SJCRH30 (cell line): Measurements from ENCODE around the gene CSRP1. TPM values are rescaled to one million over a fixed set of nuclear protein-coding genes. Genes with fewer than 3 reads are reported as not detected.
"Not testable (repeated sequence)": the region's sequence is repeated elsewhere in the genome, so short reads cannot be mapped to it uniquely, and the experiment has no call there.

ENCODE experiments used
- DNase-seq, 2 experiments: peaks; one replicate each; pipeline ENCODE4 v3.0.0-alpha.2; 2015 to 2020
- H3K27ac ChIP-seq: fragments of 250-450 bp; sonication (Bioruptor Pico); 2 replicates; pipeline ENCODE4 v1.5.1; 2020; ENCODE audit warnings: mild to moderate bottlenecking, moderate library complexity
- H3K27me3 ChIP-seq: fragments of 250-450 bp; sonication (Bioruptor Pico); 2 replicates; pipeline ENCODE4 v1.5.1; 2020; ENCODE audit warnings: mild to moderate bottlenecking, moderate library complexity
- H3K36me3 ChIP-seq: fragments of 250-450 bp; sonication (Bioruptor Pico); 2 replicates; pipeline ENCODE4 v1.5.1; 2020; ENCODE audit warnings: mild to moderate bottlenecking, moderate library complexity
- H3K4me1 ChIP-seq: fragments of 250-450 bp; sonication (Bioruptor Pico); 2 replicates; pipeline ENCODE4 v1.5.1; 2020; ENCODE audit warnings: mild to moderate bottlenecking, moderate library complexity
- H3K4me3 ChIP-seq: fragments of 250-450 bp; sonication (Bioruptor Pico); 2 replicates; pipeline ENCODE4 v1.5.1; 2020; ENCODE audit warnings: mild to moderate bottlenecking, moderate library complexity
- H3K9me3 ChIP-seq: fragments of 250-450 bp; sonication (Bioruptor Pico); replicated peaks from 2 replicates; pipeline ENCODE4 v1.5.1; 2020; ENCODE audit warnings: mild to moderate bottlenecking, moderate library complexity
- total RNA-seq: library from RNA; depleted of rRNA; stranded (reverse); fragments of >200 nt; shearing (Covaris generic); gene quantifications from 2 replicates; pipeline ENCODE4 v1.2.3, GENCODE V29; 2014

Gene CSRP1
- total RNA-seq, 1 experiment from 2014 or later = 84.6 TPM

DNA sequence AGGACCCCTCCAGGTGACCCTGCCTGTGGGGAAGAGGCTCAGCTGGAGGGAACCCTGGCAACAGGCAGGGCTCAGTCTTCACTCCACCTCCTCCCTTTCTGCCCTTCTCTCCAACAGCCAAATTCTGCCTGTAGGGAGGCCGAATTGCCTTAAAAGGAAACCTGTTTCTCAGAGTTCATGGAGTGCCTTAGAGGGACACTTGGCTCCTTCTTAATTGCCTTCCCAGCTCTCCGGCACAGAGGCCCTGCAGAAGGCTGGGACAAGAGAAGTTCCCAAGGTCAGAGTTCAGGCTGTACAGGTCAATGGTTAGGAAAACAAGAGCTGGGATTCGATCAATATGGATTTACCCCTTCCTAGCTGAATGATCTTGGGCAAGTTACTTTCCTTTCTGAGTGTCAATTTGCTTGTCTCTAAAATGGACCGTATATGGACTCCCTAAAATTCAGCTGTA is 6.2 kb downstream of the CSRP1 start:
- Histone ChIP-seq H3K4me3 (no peak overlapping the region), H3K9me3 (no peaks in the 10 kb centered on the region), H3K36me3 (no peaks in the 10 kb centered on the region), H3K27ac (no peak overlapping the region), H3K4me1 (peaks cover 55% of the 10 kb centered on the region), H3K27me3 (no peaks in the 10 kb centered on the region)
- DNase-seq = no peak

DNA sequence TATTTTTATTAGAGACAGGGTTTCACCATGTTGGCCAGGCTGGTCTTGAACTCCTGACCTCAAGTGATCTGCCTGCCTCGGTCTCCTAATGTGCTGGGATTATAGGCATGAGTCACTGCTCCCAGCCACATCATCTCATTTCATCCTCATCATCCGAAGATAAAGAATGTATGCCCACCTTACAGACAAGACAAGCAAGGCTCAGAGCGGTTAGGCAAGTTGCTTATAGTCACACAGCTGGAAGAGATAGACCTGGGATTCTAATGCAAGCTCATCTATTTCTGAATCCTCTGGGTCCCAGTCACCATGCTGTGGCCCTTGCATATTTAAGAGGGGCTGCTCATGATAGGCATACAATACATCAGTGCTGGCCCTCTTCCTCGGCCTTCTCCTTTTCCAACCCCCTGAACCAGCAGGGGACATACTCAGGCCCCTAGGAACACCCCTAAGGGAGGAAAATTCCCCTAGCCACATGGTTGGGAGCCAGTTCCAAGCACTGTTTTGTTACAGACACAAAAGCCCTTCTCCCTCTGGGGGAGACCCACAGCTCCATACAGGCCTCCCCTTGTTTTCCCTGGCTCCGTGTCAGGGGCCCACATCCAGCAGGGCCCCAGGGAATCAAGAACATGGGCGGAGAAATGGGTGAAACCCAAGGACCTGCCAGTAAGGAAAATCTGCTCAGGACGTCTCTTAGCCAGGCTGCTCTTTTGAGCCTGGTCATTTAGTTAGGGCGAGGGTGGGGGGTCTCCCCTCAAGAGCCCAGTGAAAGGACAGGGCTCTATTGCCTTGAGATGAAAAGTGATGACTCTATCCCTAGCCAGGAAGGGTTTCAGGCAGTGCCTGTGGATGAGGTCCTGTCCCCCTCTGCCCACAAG is 6.9 kb downstream of the CSRP1 start:
- H3K4me3 ChIP-seq = no peak overlapping the region
- H3K4me1 ChIP-seq = peaks cover 50% of the 10 kb centered on the region

DNA sequence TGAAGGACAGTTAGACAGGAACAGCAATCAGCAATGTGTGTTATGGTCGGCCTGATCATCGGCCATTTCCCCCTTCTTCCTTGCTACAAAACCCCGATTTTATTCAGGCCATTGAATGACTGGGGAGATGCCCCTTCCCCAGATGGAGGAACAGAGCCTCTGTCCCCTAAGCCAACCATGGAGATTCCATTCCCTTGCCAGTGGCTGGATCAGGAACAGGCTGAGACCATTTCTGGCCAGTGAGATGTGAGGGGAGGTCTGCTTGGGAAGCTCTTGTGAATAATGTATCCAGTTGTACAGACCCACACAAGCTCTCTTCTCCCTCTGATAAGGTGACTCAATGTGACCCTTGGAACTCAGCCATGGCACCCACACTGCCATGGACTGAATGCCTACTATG is 7.7 kb downstream of the CSRP1 start:
- no peak for DNase-seq
- H3K27ac ChIP-seq = no peak overlapping the region
- H3K4me1 ChIP-seq = peaks cover 45% of the 10 kb centered on the region
- no peaks in the 10 kb centered on the region for H3K9me3 ChIP-seq
- H3K27me3 ChIP-seq = no peaks in the 10 kb centered on the region
- H3K4me3 ChIP-seq = no peak overlapping the region
- peaks cover 9% of the 10 kb centered on the region; the same call in 1 of the 2 replicates for H3K36me3 ChIP-seq

More for the DNA sequence above, 6.9 kb downstream of the CSRP1 start:
- Histone ChIP-seq H3K36me3 (0 out of 2 replicates have a peak, but pooled peaks cover 1% of the 10 kb centered on the region), H3K27ac (no peak overlapping the region), H3K27me3 (no peaks in the 10 kb centered on the region), H3K9me3 (no peaks in the 10 kb centered on the region)
- DNase-seq = no peak

DNA sequence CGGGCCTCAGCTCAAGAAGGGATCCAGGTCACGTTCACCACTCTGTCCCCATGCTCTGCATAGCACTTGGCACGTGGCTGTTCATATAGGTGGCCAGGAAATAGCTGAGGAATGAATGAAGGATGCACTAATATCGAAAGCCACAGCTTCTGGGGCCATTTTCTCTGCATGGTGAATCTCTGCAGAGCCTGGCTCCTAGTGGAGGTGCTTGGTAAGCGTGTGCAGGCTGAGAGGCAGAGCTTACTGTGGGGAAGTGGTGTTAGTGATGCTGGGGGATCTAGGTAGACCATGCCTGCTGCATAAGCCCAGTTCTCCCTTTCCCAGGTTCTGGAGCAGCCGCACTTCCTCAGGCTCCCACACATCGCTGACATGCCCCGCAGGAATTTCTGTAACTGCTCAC is 8.3 kb downstream of the CSRP1 start:
- Histone ChIP-seq H3K4me3 (no peak overlapping the region), H3K4me1 (peaks cover 39% of the 10 kb centered on the region), H3K9me3 (no peaks in the 10 kb centered on the region), H3K27me3 (no peaks in the 10 kb centered on the region), H3K36me3 (peaks cover 10% of the 10 kb centered on the region; the same call in 1 of the 2 replicates), H3K27ac (no peak overlapping the region)
- no peak for DNase-seq

DNA sequence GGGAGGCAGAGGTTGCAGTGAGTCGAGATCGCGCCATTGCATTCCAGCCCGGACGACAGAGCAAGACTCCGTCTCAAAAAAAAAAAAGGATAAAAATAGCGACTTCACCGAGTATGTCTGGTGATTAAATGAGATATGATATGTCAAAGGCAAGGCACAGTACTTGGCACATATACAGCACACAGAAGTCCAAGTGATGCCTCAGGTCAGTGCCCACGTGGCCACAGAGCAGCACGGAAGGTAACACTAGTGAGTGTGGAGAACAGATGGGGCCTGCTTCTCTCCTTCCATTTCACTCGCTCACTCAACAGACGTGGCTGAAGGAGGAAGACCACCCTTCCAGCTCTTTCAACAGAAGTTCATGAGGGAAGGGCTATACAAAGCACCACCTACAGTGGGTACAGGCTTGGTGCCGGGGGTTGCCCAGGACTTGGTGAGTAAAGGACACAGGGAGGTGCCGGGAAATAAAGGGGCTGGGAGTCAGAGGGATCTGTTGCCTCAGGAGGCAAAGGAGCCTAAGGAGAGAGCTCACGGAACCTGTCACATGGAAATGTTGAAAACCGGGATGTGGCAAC is 8.9 kb downstream of the CSRP1 start:
- Histone ChIP-seq H3K27me3 (no peaks in the 10 kb centered on the region), H3K4me1 (peaks cover 36% of the 10 kb centered on the region), H3K27ac (no peak overlapping the region), H3K4me3 (no peak overlapping the region), H3K36me3 (peaks cover 15% of the 10 kb centered on the region; the same call in 1 of the 2 replicates), H3K9me3 (no peaks in the 10 kb centered on the region)
- DNase-seq = no peak

DNA sequence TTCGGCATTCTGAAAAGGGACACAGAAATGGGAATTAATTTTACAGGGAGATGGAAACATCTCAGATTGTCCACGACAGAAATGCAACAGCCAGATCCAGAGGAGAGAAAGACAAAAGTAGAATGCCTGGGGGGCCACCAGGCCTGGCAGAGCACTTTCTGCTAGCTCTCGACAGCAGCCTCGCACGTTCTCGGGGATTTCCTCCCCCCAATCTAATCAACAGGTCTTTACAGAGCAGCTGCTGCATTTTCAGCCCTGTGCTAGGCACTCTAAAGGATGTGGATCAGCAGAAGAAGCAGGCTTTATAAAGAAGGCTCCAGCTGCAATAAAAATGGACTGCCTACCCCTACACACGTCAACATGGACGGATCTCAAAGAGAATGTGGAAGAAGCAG is 10.6 kb downstream of the CSRP1 start:
- no peak overlapping the region for H3K27ac ChIP-seq
- H3K9me3 ChIP-seq = no peaks in the 10 kb centered on the region
- peaks cover 21% of the 10 kb centered on the region for H3K4me1 ChIP-seq
- DNase-seq = no peak
- H3K4me3 ChIP-seq = no peak overlapping the region
- peaks cover 17% of the 10 kb centered on the region; the same call in 1 of the 2 replicates for H3K36me3 ChIP-seq
- H3K27me3 ChIP-seq = no peaks in the 10 kb centered on the region

DNA sequence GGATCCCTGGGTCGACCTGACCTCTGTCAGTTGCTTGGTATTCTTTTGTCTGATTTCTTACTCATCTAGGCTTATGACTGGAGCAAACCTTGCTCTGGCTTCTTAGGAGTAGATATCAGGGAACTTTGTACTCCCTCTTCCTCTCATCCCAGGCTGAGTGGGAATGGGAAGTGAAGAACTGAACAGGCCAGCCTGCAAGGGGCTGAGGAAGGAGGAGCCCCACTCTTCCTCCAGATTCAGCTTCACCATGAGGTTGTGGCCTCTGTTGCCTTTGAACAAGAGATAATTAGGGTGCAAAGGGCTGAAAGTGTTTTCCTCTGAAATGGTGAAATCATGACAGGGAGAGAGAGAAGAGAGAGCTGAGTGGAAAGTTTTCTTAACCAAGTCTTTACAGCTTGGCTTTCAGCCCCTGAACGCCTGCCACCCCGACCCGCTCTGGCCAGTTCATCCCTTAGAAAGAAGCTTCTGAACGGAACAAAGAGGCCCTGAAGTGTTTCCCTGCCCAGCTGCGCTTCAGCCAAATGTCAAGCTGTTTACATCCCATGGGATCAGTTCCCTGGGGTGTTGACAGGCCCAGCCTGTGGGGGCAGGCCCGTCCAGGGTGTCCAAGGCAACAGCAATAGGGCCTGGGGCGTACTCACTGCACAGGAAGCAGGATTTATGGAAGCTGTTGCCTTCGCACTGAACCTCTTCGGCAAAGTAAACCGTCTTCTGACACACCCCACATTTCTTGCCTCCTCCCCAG is 11.2 kb downstream of the CSRP1 start:
- H3K27ac ChIP-seq = no peak overlapping the region
- H3K4me3 ChIP-seq = no peak overlapping the region
- H3K4me1 ChIP-seq = peaks cover 16% of the 10 kb centered on the region
- no peaks in the 10 kb centered on the region for H3K9me3 ChIP-seq
- peak; percentile 75 to 79 for DNase-seq
- H3K36me3 ChIP-seq = peaks cover 17% of the 10 kb centered on the region; the same call in 1 of the 2 replicates
- H3K27me3 ChIP-seq = no peaks in the 10 kb centered on the region

DNA sequence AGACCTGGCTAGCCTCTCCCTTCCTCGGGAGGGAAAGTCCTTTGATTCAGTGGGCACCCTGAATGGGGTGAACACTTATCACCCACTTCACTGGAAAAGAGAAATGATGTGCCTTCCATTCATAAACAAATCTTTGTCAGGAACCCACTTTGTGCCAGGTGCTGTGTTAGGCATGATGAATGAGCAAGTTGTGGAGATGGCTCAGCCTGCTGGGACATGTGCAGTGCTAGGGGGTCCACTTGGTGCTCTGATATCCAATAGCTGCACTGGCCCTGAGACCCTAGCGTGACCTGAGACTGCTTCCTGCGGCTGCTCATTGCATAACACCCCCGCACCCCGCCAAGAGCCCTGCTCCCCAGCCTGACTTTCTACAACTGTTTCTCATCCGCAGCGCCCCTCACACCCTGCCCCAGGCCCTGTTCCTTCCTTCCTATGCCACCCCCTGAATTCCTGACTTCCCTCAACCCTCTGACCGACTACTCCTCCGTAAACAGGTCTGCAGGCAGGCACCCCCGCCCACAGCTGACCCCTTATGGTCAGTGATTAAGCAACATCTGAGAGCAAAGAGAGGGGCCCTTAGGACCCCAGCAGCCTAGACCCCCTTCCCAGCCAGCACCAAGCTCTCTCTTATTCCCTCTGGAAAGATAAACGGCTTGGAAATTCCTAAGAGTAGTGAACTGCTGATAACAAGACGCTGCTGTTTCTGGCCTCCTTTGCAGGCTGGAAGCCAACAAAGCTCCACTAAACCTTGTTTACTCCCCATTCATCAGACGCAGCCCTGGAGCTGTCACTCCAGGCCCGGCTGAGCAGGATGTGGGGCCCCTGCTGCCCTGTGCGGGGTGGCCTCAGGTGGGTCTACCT is 12.9 kb downstream of the CSRP1 start:
- DNase-seq = no peak
- peaks cover 29% of the 10 kb centered on the region for H3K4me1 ChIP-seq
- peaks cover 17% of the 10 kb centered on the region; the same call in 1 of the 2 replicates for H3K36me3 ChIP-seq
- no peaks in the 10 kb centered on the region for H3K9me3 ChIP-seq
- H3K27me3 ChIP-seq = no peaks in the 10 kb centered on the region
- H3K4me3 ChIP-seq = no peak overlapping the region
- no peak overlapping the region for H3K27ac ChIP-seq

DNA sequence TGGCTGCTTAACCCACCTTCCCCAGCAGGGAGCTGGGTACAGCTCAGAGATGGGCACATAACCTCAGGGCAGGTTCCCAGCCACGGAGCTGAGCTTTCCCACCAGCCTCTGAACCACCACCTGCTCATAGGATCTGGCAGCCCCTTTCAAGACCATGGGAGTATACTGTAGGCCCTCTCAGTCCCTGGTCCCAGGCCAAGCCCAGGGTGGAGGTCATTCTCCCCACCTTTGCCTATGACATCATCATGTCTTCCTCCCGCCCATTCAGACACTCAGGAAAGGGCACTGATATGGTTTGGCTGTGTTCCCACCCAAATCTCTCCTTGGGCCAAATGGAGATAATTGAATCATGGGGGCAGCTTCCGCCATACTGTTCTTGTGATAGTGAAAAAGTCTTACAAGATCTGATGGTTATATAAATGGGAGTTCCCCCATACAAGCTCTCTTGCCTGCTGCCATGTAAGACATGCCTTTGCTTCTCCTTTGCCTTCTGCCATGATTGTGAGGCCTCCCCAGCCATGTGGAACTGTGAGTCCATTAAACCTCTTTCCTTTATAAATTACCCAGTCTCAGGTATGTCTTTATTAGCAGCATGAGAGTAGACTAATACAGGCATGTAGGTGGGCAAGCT is 13.8 kb downstream of the CSRP1 start:
- not testable (repeated sequence) for H3K27ac ChIP-seq, H3K4me3 ChIP-seq, H3K9me3 ChIP-seq, H3K27me3 ChIP-seq, DNase-seq
- H3K4me1 ChIP-seq = peaks cover 29% of the 10 kb centered on the region
- H3K36me3 ChIP-seq = peaks cover 17% of the 10 kb centered on the region; the same call in 1 of the 2 replicates

DNA sequence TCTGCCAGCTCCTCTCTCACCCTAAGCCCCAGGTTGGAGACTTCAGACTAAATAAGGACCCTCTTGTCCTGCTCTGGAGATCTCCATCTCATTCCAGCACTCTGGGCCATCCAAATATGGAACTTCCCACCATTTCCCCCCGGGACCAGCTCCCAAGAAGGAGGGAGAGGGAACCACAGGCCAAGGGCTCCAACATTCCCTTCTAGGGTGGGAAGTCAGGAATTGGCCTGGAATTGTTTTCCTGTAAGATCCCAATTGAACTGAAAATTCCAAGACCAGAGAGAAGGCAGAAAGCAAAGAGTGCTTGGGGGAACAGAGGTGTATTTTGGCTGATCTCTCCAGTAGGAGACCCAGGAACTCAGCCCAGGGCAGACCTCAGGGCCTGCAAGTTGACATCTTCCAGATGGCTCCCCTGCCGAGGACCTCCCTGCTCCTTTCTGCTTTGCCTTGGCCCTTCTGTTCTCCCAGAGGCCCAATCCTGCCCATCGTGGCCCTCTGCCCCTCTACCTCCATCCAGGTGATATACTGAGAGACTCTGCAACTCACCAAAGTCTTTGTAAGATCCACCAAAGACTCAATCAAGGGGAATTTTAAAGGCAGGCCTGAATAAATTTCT is 14.9 kb downstream of the CSRP1 start:
- peaks cover 17% of the 10 kb centered on the region; the same call in 1 of the 2 replicates for H3K36me3 ChIP-seq
- no peaks in the 10 kb centered on the region for H3K9me3 ChIP-seq
- no peak overlapping the region for H3K27ac ChIP-seq
- H3K4me3 ChIP-seq = no peak overlapping the region
- H3K27me3 ChIP-seq = no peaks in the 10 kb centered on the region
- peaks cover 29% of the 10 kb centered on the region for H3K4me1 ChIP-seq
- no peak for DNase-seq

DNA sequence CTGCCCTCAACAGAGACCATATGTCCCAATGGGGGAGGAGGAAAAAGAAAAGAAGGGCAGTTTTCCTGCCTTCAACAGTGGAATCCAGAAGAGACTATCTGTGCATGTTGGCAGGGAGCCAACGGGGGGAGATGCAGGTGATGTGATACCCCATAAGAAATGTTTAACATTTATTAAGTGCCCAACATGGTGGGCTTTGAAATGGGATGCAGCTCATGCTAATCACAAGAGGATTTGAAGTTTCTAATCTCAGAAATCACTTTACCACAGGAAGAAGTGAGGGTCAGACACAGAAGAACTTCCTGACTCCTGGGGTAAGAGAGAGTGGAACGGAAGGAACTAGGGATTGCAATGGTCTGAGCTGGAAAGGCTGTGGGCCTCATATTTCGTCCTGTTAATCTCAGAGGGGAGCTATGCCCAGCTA is 16.2 kb downstream of the CSRP1 start:
- Histone ChIP-seq H3K36me3 (peaks cover 18% of the 10 kb centered on the region; the same call in 1 of the 2 replicates), H3K4me1 (peaks cover 31% of the 10 kb centered on the region), H3K27me3 (no peaks in the 10 kb centered on the region), H3K27ac (no peak overlapping the region), H3K4me3 (no peak overlapping the region), H3K9me3 (no peaks in the 10 kb centered on the region)
- peak in 1 of 2 experiments; percentile 54 for DNase-seq

DNA sequence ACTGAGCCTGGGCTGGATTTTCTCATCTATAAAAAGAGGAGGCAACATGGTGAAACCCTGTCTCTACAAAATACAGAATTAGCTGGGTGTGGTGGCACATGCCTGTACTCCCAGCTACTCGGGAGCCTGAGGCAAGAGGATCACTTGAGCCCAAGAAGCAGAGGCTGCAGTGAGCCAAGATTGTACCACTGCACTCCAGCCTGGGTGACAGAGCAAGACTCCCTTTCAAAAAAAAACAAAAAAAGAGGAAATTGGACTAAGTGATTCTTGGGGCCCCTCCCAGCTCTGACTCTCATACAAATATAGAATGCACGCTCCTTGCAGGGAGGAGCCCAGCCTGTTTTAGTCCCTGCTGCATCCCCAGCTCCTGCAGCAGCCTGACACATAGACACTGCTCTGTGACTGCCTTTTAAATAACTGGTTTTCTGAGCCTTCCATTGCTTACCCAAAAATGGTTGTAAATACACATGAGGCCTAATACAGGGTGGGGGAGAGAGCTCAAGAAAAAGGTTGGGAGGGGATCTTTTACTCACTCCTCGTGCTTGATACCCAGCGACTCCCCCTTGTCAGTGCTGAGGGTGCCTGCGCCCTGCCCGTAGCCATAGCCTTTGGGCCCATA is 17.2 kb downstream of the CSRP1 start:
- no peak for DNase-seq
- H3K9me3 ChIP-seq = no peaks in the 10 kb centered on the region
- H3K27me3 ChIP-seq = no peaks in the 10 kb centered on the region
- no peak overlapping the region for H3K4me3 ChIP-seq
- peaks cover 32% of the 10 kb centered on the region for H3K4me1 ChIP-seq
- peak overlapping the region; percentile 4; the same call in 1 of the 2 replicates for H3K27ac ChIP-seq
- peaks cover 15% of the 10 kb centered on the region; the same call in 1 of the 2 replicates for H3K36me3 ChIP-seq
